Sigmoid colon (tissue), 7 donors: ENCODE data around the gene ADD3. TPM values are rescaled to one million over a fixed set of nuclear protein-coding genes. Genes with fewer than 3 reads are reported as not detected.

ENCODE experiments used
- DNase-seq: peaks from one replicate; pipeline ENCODE4 v3.0.0-alpha.2; 2019
- H3K27ac ChIP-seq, 4 donors: fragments of 200-600 bp; sonication (generic); one replicate each; pipeline ENCODE4 v1.5.1; 2016 to 2019; ENCODE audit warnings: mild to moderate bottlenecking in 1 of 4
- H3K27me3 ChIP-seq, 3 donors: fragments of 200-600 bp; sonication (generic); one replicate each; pipeline ENCODE4 v1.5.1; 2019; ENCODE audit warnings: mild to moderate bottlenecking in 1 of 3
- H3K36me3 ChIP-seq, 4 donors: fragments of 200-600 bp; sonication (generic); one replicate each; pipeline ENCODE4 v1.5.1; 2016 to 2019
- H3K4me1 ChIP-seq, 4 donors: fragments of 200-600 bp; sonication (generic); one replicate each; pipeline ENCODE4 v1.5.1; 2017 to 2019
- H3K4me3 ChIP-seq, 4 donors: fragments of 200-600 bp; sonication (generic); one replicate each; pipeline ENCODE4 v1.5.1; 2017 to 2019; ENCODE audit warnings: mild to moderate bottlenecking in 2 of 4, moderate library complexity in 1 of 4
- H3K9me3 ChIP-seq, 4 donors: fragments of 200-600 bp in 3 of 4; sonication (generic) in 3 of 4; one replicate each; pipeline versions ENCODE4 v1.5.1 to v1.6.1; 2013 to 2019
- EP300 ChIP-seq, 4 donors: sonication (generic); formaldehyde crosslinking; IDR thresholded peaks; one replicate each; pipeline ENCODE4 v1.6.1; 2017; ENCODE audit warnings: antibody characterized with exemption in 4 of 4
- POLR2A ChIP-seq, 2 donors: fragments of 450-650 bp; IDR thresholded peaks; one replicate each; pipeline ENCODE4 v1.6.1; 2016; ENCODE audit warnings: antibody characterized with exemption in 2 of 2, mild to moderate bottlenecking in 2 of 2, moderate library complexity in 2 of 2
- POLR2AphosphoS5 ChIP-seq, 4 donors: sonication (generic); formaldehyde crosslinking; IDR thresholded peaks; one replicate each; pipeline ENCODE4 v1.6.1; 2017; ENCODE audit warnings: antibody characterized with exemption in 4 of 4
- WGBS, 2 donors: extraction: QIAGEN DNeasy Blood & Tissue Kit; methylation state at CpG; one replicate each; pipeline ENCODE4 v1.1.7; 2013; 5-methylcytosine and 5-hydroxymethylcytosine counted together
- intact Hi-C: fragments of 100-400 bp; cut with DNase I; formaldehyde crosslinking; loops from one replicate; pipeline ENCODE4 v1.15.1; 2023
- polyA plus RNA-seq, 3 donors: library from polyadenylated mRNA; stranded (reverse); fragments of 200-250 nt; gene quantifications; one replicate each; pipeline ENCODE4 v1.2.3, GENCODE V29; 2013
- total RNA-seq, 4 donors: library from RNA; depleted of rRNA; stranded (reverse); fragments of >200 nt; gene quantifications; one replicate each; pipeline ENCODE4 v1.1.0, GENCODE V29; 2016
- TF ChIP-seq, protein P1 (sequence below), 4 experiments: fragments of 450-650 bp in 3 of 4; fragments of 200-600 bp in 1 of 4; IDR thresholded peaks; one replicate each; pipeline ENCODE4 v1.5.1; 2016 to 2019; ENCODE audit warnings: antibody characterized with exemption in 4 of 4, mild to moderate bottlenecking in 3 of 4, moderate library complexity in 2 of 4
- donor health status: healthy with polysubstance abuse.
- donor health status: Bipolar disorder and iron deficiency.
- donor health status: healthy.

Gene ADD3
- total and polyA plus RNA-seq, 7 donors = 29.6 to 145 (median 91.2) TPM

DNA sequence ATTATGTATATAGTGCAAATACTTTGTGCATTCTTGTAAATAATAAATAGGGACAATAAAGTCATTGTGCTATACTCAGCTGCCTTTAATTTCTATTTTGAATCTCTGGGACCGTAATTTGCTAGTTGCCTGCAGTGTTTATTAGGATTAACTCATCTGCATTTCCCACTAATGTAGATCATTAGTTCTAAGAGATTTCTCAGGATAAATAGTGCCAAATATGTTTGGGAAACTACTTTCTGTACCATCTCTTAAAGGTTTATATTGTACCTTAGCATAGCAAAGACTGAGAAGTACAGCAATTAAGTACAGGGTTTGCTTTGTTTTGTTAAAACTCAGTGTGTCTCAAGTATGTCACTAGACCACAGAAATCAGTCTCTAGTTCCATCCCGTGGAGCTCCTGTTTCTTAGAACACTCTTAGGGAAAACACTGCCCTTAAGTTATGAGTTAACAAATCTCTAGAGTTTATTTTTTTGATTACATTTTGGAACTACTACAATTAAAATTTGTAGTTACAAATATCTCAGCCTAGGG is 26.0 kb downstream of the ADD3 start:
- intact Hi-C loops = no loop called here

DNA sequence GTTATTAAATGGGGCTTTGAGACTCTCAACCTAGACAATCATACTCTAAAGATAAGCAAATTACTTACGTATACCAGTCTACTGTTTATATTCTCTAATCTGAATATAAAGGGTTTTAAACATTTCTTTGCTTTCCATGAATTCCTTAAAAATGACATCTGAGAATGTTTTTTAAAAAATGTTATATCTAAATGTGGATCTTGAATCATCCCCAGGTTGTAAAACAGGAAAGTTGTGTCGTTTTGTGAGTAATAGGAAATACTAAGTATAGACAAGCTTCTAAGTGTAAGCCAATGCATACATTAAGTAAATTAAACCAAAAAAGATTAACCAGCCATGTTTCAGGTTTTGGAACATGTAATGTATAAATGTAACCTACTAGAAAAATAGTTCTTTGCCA is 26.8 kb downstream of the ADD3 start:
- H3K27me3 ChIP-seq = no peaks in the 10 kb centered on the region
- WGBS, 2 donors = 49 to 62% methylated on average over 2 of the region's 2 CpGs
- no peaks in the 10 kb centered on the region for H3K36me3 ChIP-seq
- no peaks in the 10 kb centered on the region for H3K9me3 ChIP-seq
- TF ChIP-seq POLR2AphosphoS5 (IDR thresholded peaks at IDR 0.05) = no peak
- no peak for TF ChIP-seq POLR2A (IDR thresholded peaks at IDR 0.05)
- TF ChIP-seq EP300 (IDR thresholded peaks at IDR 0.05) = no peak
- TF ChIP-seq, protein P1, sequence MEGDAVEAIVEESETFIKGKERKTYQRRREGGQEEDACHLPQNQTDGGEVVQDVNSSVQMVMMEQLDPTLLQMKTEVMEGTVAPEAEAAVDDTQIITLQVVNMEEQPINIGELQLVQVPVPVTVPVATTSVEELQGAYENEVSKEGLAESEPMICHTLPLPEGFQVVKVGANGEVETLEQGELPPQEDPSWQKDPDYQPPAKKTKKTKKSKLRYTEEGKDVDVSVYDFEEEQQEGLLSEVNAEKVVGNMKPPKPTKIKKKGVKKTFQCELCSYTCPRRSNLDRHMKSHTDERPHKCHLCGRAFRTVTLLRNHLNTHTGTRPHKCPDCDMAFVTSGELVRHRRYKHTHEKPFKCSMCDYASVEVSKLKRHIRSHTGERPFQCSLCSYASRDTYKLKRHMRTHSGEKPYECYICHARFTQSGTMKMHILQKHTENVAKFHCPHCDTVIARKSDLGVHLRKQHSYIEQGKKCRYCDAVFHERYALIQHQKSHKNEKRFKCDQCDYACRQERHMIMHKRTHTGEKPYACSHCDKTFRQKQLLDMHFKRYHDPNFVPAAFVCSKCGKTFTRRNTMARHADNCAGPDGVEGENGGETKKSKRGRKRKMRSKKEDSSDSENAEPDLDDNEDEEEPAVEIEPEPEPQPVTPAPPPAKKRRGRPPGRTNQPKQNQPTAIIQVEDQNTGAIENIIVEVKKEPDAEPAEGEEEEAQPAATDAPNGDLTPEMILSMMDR (IDR thresholded peaks at IDR 0.05) = no peak
- peaks cover 0 to 26% (median 23%) of the 10 kb centered on the region in 4 donors for H3K4me1 ChIP-seq
- intact Hi-C loops = no loop called here
- no peak overlapping the region for H3K27ac ChIP-seq
- no peak overlapping the region for H3K4me3 ChIP-seq
- DNase-seq = no peak

More for the DNA sequence above, 26.0 kb downstream of the ADD3 start:
- no peaks in the 10 kb centered on the region for H3K27me3 ChIP-seq
- no peak overlapping the region for H3K4me3 ChIP-seq
- H3K9me3 ChIP-seq = no peaks in the 10 kb centered on the region
- no peaks in the 10 kb centered on the region for H3K36me3 ChIP-seq
- TF ChIP-seq EP300 (IDR thresholded peaks at IDR 0.05) (no peak), POLR2AphosphoS5 (IDR thresholded peaks at IDR 0.05) (no peak), POLR2A (IDR thresholded peaks at IDR 0.05) (no peak)
- TF ChIP-seq, protein P1 (IDR thresholded peaks at IDR 0.05) = no peak
- no peak overlapping the region for H3K27ac ChIP-seq
- 23 to 50% methylated on average over 2 of the region's 2 CpGs for WGBS, 2 donors
- H3K4me1 ChIP-seq = peaks cover 0 to 26% (median 23%) of the 10 kb centered on the region in 4 donors
- no peak for DNase-seq

DNA sequence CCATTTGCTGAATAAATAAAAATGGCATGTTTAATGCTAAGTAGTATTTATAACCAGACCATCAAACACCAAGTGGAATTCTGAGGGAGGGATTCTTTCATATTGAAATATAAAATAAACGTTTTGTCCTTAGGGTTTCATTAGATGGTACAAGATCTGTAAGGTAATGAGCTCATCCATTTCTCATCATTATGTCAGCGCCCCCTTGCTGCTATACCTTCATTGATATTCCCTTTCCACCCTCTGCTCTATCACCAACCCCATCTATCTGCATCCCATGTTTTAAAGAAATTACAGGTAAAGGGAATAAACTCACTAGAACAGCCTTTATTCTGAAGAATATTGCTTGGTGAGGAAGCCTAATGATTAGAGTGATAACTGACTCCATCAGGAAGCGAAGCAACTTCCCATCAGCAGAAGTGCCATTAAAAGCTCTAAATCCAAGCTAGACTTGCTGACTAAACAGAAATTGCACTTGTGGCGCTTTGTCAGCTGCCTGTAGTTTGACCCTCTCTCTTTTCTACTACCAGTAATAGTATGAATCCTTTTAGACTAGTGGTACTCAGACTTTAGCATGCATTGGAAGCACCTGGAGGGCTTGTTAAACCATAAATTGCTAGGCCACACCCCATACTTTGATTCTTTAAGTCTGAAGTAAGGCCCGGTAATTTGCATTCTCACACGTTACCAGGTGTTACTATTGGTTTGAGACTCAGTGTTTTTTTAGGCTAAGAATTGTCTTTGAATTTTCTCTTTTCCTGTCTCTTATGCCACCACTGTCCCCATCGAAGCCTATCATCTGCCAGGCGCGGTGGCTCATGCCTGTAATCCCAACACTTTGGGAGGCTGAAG is 27.5 kb downstream of the ADD3 start:
- no peak for DNase-seq
- Histone ChIP-seq H3K4me1 (peaks cover 0 to 26% (median 23%) of the 10 kb centered on the region in 4 donors), H3K4me3 (no peak overlapping the region), H3K27me3 (no peaks in the 10 kb centered on the region), H3K36me3 (no peaks in the 10 kb centered on the region), H3K9me3 (no peaks in the 10 kb centered on the region), H3K27ac (no peak overlapping the region)
- no peak for TF ChIP-seq EP300 (IDR thresholded peaks at IDR 0.05)
- TF ChIP-seq, protein P1 (IDR thresholded peaks at IDR 0.05) = no peak
- TF ChIP-seq POLR2A (IDR thresholded peaks at IDR 0.05) = no peak
- no peak for TF ChIP-seq POLR2AphosphoS5 (IDR thresholded peaks at IDR 0.05)
- WGBS, 2 donors = 71 to 86% methylated on average over 9 of the region's 9 CpGs
- intact Hi-C loops = no loop called here

DNA sequence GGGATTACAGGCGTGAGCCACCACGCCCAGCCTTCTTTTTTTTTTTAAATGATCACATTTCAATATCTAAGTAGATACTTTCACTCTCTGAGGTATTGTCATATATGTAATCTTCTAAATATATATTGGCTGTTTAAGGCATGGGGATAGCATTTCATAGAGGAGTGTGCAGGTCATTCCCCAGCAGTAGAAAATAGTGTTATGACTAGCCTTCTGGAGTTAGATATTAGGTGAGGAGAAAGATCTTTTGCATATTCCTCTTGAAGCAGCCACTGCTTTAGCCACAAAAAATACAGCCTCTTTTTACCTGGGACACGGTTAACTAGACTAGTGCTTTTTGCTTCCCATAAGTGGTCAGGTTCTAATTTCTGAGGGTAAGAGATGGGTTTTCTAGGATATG is 28.9 kb downstream of the ADD3 start:
- no peak for TF ChIP-seq EP300 (IDR thresholded peaks at IDR 0.05)
- TF ChIP-seq POLR2A (IDR thresholded peaks at IDR 0.05) = no peak
- TF ChIP-seq, protein P1 (IDR thresholded peaks at IDR 0.05) = no peak
- TF ChIP-seq POLR2AphosphoS5 (IDR thresholded peaks at IDR 0.05) = no peak
- intact Hi-C loops = no loop called here
- H3K27ac ChIP-seq = no peak overlapping the region
- H3K4me1 ChIP-seq = peaks cover 0 to 31% (median 24%) of the 10 kb centered on the region in 4 donors
- DNase-seq = no peak
- no peaks in the 10 kb centered on the region for H3K9me3 ChIP-seq
- no peaks in the 10 kb centered on the region for H3K27me3 ChIP-seq
- WGBS, 2 donors = 73 to 81% methylated on average over 3 of the region's 3 CpGs
- no peak overlapping the region for H3K4me3 ChIP-seq
- H3K36me3 ChIP-seq = no peaks in the 10 kb centered on the region
